ENCODE data around the gene ANKMY1.

ANKMY1 gene

GRCh38 chr2:240482141-240482540 is 75.6 kb downstream of the ANKMY1 start:
- Histone ChIP-seq H3K9me3 (ENCODE audit: severe bottlenecking) (no peaks in the 10 kb centered on the region), H3K27me3 (ENCODE audit: insufficient read depth, low read depth, severe bottlenecking) (no peaks in the 10 kb centered on the region), H3K27ac (no peak overlapping the region), H3K4me3 (ENCODE audit: low read depth, low read length) (no peak overlapping the region), H3K36me3 (no peaks in the 10 kb centered on the region)
- no peak for DNase-seq
- TF ChIP-seq, protein P1, sequence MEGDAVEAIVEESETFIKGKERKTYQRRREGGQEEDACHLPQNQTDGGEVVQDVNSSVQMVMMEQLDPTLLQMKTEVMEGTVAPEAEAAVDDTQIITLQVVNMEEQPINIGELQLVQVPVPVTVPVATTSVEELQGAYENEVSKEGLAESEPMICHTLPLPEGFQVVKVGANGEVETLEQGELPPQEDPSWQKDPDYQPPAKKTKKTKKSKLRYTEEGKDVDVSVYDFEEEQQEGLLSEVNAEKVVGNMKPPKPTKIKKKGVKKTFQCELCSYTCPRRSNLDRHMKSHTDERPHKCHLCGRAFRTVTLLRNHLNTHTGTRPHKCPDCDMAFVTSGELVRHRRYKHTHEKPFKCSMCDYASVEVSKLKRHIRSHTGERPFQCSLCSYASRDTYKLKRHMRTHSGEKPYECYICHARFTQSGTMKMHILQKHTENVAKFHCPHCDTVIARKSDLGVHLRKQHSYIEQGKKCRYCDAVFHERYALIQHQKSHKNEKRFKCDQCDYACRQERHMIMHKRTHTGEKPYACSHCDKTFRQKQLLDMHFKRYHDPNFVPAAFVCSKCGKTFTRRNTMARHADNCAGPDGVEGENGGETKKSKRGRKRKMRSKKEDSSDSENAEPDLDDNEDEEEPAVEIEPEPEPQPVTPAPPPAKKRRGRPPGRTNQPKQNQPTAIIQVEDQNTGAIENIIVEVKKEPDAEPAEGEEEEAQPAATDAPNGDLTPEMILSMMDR (IDR thresholded peaks at IDR 0.05; ENCODE audit: low read depth, low read length), result no peak

DNA sequence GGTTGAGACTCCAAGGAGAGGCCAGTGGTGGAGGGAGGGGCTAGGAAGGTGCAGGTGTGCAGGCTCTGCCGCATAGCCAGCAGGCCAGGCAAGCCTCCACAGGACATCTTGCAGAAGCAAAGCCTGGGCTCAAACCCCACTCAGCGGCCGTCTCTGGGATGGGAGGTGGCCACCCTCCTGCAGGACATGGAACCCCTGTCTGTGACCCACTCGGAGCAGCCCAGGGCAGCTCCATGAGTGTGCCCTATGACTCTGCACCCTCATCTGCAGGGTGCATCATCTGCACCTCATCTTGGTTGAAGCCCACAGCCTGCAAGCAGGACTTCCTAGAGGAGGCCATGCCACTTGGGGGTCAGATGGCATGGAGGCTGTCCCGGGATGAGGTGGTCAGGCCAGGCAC is 76.1 kb downstream of the ANKMY1 start:
- H3K4me3 ChIP-seq (ENCODE audit: low read depth, low read length), result no peak overlapping the region
- no peak for DNase-seq
- no peaks in the 10 kb centered on the region for H3K27me3 ChIP-seq (ENCODE audit: insufficient read depth, low read depth, severe bottlenecking)
- no peak overlapping the region for H3K27ac ChIP-seq
- H3K36me3 ChIP-seq, result no peaks in the 10 kb centered on the region
- no peaks in the 10 kb centered on the region for H3K9me3 ChIP-seq (ENCODE audit: severe bottlenecking)
- TF ChIP-seq, protein P1 (IDR thresholded peaks at IDR 0.05; ENCODE audit: low read depth, low read length), result no peak

GRCh38 chr2:240480834-240481623 is 76.8 kb downstream of the ANKMY1 start:
- no peak overlapping the region for H3K4me3 ChIP-seq (ENCODE audit: low read depth, low read length)
- TF ChIP-seq, protein P1 (IDR thresholded peaks at IDR 0.05; ENCODE audit: low read depth, low read length), result no peak
- no peaks in the 10 kb centered on the region for H3K9me3 ChIP-seq (ENCODE audit: severe bottlenecking)
- no peak for DNase-seq
- no peaks in the 10 kb centered on the region for H3K36me3 ChIP-seq
- no peaks in the 10 kb centered on the region for H3K27me3 ChIP-seq (ENCODE audit: insufficient read depth, low read depth, severe bottlenecking)
- H3K27ac ChIP-seq, result no peak overlapping the region

DNA sequence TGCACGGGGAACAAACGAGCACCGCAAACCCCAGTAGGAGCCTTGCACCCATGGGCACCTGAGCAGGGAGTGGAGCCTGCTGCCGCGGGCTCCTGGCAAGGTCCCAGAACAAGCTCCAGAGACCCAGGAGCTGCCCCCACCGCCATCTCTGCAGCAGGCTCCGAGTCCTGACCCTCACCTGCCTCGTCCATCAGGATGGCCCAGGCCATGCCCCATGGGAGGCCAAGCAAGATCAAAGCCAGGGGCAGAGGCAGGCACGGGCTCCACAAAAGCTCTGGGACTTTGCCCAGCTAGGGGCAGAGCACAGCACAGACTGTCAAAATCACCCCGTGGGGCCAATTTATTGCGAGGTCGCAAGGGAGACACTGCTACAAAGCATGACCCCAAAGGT is 78.7 kb downstream of the ANKMY1 start:
- no peak for DNase-seq
- Histone ChIP-seq H3K27ac (no peak overlapping the region), H3K36me3 (peaks cover 3% of the 10 kb centered on the region; the same call in 1 of the 2 replicates), H3K9me3 (ENCODE audit: severe bottlenecking) (peaks cover 6% of the 10 kb centered on the region), H3K4me3 (ENCODE audit: low read depth, low read length) (no peak overlapping the region), H3K27me3 (ENCODE audit: insufficient read depth, low read depth, severe bottlenecking) (no peaks in the 10 kb centered on the region)
- TF ChIP-seq, protein P1 (IDR thresholded peaks at IDR 0.05; ENCODE audit: low read depth, low read length), result no peak

DNA sequence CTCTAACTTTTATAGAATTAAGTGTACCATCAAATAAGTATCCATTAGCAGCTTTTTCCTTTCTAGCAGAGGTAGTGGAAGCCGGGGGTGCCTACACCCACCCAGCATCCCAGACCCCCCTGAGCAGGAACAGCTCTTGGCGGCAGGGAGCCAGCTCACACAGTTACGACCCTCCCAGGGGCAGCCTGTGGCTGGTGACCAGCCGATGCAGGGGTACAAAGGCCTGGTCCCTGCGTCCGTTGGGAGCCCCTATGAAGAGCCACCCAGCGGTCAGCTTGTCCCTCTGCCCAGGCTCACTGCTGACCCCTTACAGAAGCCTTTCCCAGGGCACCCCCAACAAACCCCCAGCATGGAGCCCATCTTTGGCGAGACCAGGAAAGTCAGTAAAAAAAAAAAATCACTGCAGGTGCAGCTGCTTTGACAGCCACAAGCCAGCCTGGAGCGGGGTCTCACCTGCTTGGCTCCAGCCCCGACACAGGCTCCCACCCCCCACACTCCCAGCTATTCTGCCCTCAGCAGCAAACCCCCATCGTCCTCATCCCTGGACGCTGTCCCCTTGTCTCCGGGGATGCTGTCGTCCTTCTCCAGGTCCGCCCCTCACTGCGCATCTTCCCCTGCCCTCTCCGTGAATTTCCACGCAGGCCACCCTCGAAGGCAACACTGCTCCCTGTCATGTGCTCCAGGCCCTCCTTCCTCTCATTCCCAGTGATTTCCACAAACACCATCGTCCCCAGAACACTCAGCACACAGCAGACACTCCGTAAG is 79.3 kb downstream of the ANKMY1 start:
- Histone ChIP-seq H3K9me3 (ENCODE audit: severe bottlenecking) (peaks cover 6% of the 10 kb centered on the region), H3K4me3 (ENCODE audit: low read depth, low read length) (no peak overlapping the region), H3K27ac (no peak overlapping the region), H3K27me3 (ENCODE audit: insufficient read depth, low read depth, severe bottlenecking) (no peaks in the 10 kb centered on the region), H3K36me3 (peaks cover 3% of the 10 kb centered on the region; the same call in 1 of the 2 replicates)
- no peak for DNase-seq
- TF ChIP-seq, protein P1 (IDR thresholded peaks at IDR 0.05; ENCODE audit: low read depth, low read length), result no peak
